Astrocyte of the spinal cord (primary cell): ENCODE results near the gene SORCS2.
"Not testable (repeated sequence)": the region's sequence is repeated elsewhere in the genome, so short reads cannot be mapped to it uniquely, and the experiment has no call there.

Source experiments
- DNase-seq: peaks from one replicate; pipeline ENCODE4 v3.0.0; 2011; ENCODE audit warnings: low read depth, low spot score
- H3K4me3 ChIP-seq: 2 replicates; pipeline ENCODE4 v1.5.1; 2011; ENCODE audit warnings: low read depth, mild to moderate bottlenecking, low read length, moderate library complexity
- in situ Hi-C: cut with HindIII; loops from 2 replicates; pipeline ENCODE4 v1.10.0; 2017; ENCODE audit warnings: low sequenced_read_pairs
- TF ChIP-seq, protein P1 (sequence below): IDR thresholded peaks from 2 replicates; pipeline ENCODE4 v1.5.1; 2012; ENCODE audit warnings: low read depth, mild to moderate bottlenecking, low read length, inconsistent platforms

Gene SORCS2

DNA sequence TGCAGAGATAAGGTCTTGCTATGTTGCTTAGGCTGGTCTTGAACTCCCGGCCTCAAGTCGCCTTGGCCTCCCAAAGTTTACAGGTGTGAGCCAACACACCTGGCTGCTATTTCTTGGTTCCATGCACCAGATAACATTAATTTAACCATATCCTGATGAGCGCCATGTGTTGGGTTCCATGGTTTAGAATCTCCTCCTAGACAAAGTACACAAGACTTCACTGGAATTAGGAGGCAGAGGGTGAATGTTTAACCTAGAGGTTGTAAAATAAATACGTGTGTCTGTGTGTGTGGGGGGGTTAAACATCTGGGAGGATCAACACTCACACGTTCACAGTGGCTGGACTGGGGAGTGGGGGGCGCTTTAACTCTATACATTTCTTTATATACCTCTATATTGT is 32.4 kb upstream of the SORCS2 start:
- in situ Hi-C loops, result no loop called here
- no peak for DNase-seq

DNA sequence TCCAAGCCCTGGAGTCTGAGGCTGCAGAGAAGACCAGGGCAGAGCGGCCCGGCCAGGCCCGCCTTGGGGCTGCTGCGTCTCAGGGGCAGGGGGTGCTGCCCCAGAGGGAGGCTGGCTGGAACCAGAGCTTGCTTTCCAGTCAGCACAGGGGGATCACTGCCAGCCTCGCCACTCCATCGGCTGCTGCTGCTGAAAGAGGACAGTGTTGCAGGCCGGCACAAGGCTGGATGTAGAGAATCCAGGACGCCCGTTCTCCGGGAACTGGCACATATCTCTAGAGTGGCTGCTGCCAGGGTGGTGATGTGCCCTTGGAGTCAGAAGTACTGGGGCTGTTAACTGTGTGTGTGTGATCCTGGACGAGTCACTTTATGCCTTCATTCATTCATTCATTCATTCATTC is 31.9 kb upstream of the SORCS2 start:
- TF ChIP-seq, protein P1, sequence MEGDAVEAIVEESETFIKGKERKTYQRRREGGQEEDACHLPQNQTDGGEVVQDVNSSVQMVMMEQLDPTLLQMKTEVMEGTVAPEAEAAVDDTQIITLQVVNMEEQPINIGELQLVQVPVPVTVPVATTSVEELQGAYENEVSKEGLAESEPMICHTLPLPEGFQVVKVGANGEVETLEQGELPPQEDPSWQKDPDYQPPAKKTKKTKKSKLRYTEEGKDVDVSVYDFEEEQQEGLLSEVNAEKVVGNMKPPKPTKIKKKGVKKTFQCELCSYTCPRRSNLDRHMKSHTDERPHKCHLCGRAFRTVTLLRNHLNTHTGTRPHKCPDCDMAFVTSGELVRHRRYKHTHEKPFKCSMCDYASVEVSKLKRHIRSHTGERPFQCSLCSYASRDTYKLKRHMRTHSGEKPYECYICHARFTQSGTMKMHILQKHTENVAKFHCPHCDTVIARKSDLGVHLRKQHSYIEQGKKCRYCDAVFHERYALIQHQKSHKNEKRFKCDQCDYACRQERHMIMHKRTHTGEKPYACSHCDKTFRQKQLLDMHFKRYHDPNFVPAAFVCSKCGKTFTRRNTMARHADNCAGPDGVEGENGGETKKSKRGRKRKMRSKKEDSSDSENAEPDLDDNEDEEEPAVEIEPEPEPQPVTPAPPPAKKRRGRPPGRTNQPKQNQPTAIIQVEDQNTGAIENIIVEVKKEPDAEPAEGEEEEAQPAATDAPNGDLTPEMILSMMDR, result no peak
- in situ Hi-C loops, result no loop called here
- DNase-seq, result no peak
- no peak overlapping the region for H3K4me3 ChIP-seq

More for the DNA sequence above, 32.4 kb upstream of the SORCS2 start:
- no peak overlapping the region for H3K4me3 ChIP-seq
- TF ChIP-seq, protein P1, result no peak

DNA sequence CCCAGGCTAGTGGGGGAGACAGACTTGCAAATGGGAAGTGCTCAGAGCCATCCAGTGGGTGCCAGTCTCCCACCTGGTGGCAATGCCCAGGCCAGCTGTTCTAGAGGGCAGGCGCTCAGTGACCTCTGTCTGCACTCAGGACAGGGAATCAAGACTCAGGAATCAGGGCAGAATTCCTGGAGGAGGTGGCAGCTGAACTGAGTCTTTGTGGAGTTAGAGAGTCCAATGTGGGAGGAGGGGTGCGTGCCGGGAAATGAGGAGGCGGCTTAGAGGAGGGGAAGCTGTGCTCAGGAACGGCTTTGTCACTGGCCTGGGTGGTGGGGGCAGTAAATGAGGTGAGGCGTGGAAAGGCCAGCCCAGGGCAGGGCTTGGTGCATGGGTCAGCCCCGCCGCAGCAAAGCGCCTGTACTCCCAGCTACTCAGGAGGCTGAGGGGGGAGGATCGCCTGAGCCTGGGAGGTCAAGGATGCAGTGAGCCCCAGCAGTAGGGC is 31.3 kb upstream of the SORCS2 start:
- TF ChIP-seq, protein P1, result no peak
- H3K4me3 ChIP-seq, result no peak overlapping the region
- in situ Hi-C loops, result no loop called here
- DNase-seq, result no peak

DNA sequence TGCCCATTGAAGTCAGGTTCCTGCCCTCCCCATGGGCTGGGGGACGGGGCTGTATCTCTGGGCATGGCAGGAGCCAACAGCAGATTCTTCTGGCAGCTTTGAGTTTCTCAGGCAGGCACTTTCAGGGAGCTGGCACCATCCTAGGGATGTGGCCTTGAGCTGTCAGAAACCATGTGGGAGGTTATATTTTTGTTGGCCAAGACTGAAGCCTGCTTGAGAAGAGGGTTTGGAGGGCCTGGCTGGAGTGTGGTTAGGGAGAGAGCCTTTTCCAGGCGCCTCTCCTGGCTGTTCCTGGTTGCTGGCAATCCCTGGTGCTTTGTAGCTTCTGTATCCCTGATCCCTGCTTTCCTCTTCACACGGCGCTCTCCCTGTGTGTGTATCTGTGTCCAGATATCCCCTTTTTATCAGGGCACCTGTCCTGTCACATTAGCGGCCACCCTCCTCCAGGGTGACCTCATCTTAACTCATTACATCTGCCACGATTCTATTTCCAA is 30.6 kb upstream of the SORCS2 start:
- no peak overlapping the region for H3K4me3 ChIP-seq
- TF ChIP-seq, protein P1, result no peak
- in situ Hi-C loops, result no loop called here
- DNase-seq, result peak; percentile 18

DNA sequence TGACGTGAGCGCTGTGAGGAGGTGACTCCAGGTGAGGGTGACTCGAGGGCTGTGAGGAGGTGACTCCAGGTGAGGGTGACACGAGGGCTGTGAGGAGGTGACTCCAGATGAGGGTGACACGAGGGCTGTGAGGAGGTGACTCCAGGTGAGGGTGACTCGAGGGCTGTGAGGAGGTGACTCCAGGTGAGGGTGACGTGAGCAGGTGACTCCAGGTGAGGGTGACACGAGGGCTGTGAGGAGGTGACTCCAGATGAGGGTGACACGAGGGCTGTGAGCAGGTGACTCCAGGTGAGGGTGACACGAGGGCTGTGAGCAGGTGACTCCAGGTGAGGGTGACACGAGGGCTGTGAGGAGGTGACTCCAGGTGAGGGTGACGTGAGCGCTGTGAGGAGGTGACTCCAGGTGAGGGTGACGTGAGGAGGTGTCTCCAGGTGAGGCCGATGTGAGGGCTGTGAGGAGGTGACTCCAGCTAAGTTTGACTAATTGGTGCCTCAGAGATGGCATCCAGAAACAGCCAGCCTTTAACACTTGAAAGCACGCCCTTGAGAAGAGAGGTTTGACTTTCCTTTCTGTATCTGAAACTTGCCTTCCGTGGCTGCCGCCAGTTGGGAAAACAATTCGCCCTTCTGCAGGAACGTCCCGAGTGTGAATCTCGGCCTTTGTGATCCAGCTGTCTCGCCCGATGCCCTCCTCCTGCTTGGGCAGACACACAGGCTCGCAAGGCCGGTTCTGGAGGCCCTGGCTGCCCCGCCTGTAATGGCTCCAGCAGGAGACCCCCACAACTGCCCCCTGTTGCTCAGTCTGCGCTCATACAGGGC is 27.1 kb upstream of the SORCS2 start:
- in situ Hi-C loops, DNase-seq, H3K4me3 ChIP-seq: not testable (repeated sequence)

DNA sequence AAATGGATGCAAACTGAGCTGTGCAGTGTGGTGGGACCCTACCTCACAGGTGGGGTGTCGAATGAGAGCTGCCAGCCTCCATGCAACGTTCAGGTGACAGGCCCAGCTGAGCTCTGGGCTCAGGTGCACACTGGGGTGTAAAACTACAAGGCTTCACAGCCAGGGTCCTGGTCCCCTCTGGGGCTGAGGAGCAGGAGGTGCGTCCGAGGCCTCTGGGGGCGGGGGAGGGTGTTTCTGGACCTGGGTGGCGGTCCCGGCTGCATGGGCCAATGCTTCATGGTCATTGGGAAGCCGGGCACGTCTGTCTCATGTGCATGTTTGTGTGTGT is 26.5 kb upstream of the SORCS2 start:
- DNase-seq, result no peak
- TF ChIP-seq, protein P1, result no peak
- in situ Hi-C loops, result no loop called here
- H3K4me3 ChIP-seq, result no peak overlapping the region

DNA sequence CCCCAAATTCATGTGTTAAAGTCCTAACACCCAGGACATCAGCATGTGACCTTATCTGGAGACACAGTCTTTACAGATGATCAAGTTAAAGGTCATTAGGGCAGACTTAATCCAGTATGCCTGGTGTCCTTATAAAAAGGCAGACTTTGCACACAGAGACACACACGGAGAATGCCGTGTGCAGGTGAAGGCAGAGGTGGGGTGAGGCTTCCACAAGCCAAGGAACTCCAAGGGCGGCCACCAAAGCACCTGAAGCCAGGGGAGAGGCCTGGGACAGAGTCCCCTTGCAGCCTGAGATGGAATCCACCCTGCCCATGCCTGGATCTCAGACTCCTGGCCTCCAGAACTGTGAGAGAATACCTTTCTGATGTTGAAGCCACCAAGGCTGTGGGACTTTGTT is 26.1 kb upstream of the SORCS2 start:
- no peak overlapping the region for H3K4me3 ChIP-seq
- DNase-seq, result no peak
- TF ChIP-seq, protein P1, result no peak
- in situ Hi-C loops, result no loop called here
